ENCODE results near the gene PXDN.
"Not testable (repeated sequence)": the region's sequence is repeated elsewhere in the genome, so short reads cannot be mapped to it uniquely, and the experiment has no call there.

PXDN gene

DNA sequence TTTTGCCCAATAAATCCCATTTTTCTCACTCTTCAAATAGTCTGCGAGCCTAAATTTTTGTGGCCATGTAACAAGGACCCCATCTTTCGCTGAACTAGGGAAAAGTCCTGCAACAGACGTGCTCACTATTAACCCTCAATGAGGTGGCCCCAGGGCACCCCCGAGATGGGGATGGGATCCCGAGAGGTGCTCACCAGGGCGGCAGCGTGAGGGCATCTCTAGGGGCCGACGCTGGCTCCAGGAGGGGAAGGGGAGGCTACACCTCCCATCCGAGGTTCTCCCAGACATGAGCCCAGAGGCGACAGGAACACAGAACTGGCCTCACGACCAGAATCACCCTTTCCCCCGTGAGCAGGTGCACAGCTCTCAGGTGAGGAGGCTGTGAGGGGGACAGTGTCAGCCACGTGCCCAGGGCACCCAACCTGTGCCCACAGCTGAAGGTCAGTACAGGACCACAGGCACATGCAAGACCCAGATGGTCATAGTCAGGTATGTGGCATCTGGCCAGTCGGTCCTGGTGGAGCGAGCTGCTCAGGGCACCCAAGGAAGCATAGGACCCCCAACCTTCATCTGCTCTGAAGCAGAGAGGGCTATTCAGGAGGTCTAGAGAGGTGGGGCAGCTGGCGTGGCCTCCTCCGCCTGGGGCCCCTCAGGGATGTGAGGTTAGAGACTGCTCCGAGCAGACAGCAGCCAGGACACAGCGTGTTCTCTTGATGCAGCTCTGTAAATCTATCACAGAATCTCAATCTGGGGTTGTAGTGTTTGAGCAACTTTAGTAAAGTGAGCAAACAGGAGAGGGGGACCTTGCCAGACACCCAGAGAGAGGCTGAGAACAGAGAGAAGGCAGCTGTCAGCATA, 62.8 kb downstream of the PXDN start:
- no peak for DNase-seq (ENCODE audit: low read depth)

DNA sequence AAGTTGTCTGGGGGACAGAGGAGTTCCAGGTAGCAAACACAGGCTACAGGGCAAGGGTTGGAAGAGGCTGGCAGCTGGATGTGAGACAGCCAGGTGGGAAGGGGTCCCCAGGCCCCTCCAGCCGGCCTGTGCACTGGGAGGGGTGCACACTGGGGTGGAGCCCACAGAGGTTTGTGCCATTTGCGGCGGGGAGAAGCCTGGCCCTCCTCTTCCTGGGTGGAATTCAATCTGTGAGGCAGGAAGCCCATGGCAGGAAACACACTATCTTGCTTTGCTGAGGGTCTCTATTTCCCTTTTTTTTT, 63.3 kb downstream of the PXDN start:
- DNase-seq (ENCODE audit: low read depth) = no peak

DNA sequence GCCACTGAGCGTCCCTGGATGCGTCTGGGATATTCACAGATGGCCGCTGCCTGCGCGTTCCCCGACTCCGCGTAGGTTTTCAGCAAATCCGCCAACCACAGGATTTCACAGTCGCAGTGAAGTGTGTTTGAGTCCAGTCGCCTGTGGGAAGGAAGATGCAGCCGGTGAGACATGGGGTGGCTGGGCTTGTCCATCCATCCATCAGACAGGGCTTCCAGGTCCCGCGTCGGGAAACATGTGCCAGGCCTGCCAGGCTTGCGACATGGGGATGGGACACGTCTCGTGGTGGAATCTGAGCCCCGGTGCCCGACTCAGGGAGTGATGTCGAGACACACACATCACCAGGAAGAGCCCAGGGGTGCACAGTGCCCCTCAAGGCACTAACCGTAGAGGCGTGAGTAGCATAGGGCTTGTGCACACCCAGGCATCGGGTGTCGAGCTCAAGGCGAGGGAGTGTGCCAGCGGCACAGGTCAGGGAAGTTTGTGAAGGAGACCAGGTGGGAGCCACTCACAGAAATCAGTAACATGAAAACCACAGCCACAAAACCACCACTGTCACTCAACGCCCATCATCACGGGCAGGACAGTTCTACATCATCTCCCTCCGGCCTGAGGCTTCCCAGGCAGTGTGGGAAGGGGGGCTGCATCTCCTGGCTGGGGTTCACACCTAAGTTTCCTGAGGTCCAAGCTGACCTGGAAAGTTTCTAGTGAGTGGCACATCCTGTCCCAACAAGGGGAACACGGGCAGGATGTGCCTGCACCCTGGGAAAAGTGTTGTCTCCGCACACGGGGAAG, 63.9 kb downstream of the PXDN start:
- no peak for DNase-seq (ENCODE audit: low read depth)

DNA sequence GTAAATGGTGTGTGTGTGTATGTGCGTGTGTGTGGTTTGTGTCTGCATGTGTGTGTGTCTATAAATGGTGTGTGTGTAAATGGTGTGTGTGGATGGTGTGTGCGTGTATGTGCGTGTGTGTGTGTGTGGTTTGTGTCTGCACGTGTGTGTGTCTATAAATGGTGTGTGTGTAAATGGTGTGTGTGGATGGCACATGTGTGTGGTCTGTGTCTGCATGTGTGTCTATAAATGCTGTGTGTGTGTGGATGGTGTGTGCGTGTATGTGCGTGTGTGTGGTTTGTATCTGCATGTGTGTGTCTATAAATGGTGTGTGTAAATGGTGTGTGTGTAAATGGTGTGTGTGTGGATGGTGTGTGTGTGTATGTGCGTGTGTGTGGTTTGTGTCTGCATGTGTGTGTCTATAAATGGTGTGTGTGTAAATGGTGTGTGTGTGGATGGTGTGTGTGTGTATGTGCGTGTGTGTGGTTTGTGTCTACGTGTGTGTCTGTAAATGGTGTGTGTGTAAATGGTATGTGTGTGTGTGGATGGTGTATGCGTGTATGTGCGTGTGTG, 64.8 kb downstream of the PXDN start:
- DNase-seq (ENCODE audit: low read depth) = not testable (repeated sequence)

DNA sequence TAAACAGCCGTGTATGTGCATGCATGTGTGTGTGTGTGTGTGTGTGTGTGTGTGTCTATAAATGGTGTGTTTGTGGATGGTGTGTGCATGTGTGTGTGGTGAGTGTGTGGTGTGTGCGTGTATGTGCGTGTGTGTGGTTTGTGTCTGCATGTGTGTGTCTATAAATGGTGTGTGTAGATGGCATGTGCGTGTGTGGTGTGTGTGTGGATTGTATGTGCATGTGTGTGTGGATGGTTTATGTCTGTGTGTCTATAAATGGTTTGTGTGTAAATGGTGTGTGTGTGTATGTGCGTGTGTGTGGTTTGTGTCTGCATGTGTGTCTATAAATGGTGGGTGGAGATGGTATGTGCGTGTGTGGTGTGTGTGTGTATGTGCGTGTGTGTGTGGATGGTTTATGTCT, 65.2 kb downstream of the PXDN start:
- DNase-seq (ENCODE audit: low read depth) = not testable (repeated sequence)

DNA sequence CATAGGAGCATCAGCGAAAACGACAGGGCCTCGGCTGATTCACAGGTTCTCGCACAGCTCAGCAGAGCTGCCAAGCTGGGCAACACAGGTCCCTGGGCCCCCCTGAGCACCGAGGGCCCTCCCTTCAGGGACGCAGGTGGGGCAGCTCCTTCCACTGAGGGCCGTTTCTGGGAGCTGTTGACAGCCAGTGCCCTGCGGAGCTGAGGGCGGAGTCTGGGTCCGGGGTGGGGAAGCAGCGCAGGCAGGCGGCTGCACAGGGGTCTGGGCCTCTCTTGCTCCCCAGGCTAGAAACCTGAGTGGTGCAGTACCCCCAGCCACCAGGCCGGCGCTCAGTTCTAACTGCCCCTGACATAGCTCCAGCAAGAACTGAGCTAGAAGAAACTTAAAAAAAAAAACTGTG, 65.7 kb downstream of the PXDN start:
- no peak for DNase-seq (ENCODE audit: low read depth)

DNA sequence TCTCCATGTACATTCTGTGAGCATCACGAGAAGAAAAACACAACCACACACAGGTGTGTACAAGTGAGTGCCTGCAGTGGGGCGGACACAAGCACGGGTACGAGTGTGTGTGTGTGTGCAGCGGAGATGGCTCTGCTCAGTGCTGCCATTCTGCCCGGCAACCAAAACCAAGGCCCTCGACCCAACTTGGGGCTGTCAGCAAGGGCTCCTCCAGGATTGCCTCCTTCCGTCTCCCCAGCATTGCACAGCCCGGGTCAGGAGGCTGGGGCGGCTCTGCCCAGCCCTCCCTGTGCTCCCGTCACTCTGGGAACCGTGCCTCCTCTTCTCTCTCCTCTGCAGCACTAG, 66.5 kb downstream of the PXDN start:
- DNase-seq (ENCODE audit: low read depth) = no peak

DNA sequence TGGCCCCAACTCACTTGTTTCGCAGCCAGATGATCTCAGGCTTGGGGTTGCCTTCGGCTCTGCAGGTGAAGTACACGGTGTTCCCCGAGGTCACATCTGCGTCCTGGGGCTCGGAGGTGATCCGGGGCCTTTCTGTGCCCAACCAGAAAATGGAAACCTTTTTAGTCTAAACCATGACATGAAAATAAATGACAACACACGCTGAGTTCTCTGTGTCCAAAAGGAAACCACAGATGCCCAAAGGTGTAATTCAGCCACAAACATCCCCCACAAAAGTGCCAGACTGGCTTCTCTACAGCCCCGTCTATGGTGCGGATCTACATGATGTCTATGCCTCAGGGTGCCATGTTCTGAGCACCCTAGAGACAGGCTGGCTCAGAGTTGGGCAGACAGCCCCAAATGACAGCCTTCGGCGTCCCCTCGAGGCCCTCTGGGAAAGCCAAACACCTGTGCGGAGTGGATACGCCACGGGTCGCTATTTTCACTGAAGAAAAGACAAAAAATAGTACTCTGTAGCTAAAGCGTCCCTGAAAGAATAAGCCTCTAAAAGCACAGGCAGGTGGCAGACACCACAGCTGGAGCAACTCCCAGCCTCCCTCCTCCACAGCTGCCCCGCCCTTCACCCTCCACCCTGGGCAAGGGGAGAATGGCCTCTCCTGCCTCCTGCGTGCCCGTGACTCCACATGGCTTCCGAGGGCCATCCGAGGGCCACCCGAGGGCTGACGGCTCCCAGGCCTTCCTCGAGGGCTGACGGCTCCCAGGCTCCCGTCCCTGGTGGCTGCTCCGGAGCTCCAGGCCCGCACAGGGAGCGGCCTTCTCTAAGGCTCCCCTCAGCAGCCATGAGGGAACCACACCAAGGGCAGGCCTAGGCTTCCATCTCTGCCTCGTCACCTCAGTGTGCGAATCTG, 67.1 kb downstream of the PXDN start:
- no peak for DNase-seq (ENCODE audit: low read depth)

DNA sequence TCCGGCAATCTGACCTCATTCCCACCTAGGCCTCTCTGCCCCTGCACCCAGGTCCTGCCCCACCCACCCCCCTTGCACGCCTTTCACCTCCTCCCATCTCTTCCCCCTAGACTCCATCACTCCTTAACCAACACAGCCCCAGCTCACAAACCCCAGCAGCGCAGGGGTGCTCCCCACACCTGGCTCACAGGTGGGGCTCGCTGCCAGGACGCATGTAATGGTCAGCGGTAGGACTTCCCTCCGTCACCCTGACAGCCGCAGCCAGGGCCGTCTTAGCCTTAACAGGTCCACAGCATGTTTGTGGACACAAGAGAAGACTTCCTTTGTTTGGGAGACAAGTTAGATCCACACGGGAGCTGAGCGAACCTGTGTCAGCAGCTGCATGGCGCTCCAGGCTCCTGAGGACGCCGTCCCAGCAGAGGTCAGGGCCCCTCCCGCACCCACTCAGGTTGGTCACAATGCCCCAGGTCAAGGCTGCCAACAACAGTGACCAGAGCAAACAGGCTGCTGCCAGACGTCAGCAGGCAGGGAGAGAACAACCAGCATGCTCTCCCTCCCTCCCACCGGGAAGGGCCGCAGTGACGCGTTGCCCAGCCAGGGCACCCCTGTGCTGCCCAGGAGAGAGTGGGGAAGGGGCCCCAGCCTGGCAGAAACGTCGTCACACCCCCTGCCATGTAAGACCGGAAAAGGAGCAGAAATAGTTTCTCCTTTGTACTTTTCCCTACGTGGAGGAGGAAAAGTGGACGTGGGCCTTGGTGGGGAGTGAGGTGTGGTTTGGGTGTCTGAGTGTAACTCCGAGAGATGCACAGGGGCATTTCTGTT, 68.0 kb downstream of the PXDN start:
- no peak for DNase-seq (ENCODE audit: low read depth)

DNA sequence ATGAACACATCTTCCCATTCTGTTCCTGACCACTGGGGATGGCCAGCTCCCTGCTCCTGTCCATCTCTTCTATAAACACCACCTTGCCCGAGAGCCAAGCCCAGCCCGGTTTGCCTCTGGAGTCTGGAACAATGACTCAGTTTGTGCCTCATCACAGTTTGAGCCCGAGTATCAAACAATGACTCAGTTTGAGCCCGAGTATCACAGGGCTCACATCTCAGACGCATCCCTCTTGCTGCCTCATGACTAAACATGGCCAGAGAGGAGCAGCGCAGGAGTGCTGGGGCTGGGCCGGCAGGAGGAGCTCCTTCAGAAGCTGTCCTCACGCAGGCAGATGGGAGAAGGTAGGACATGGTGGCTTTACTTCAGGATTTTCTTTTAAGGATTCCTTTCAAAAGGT, 68.7 kb downstream of the PXDN start:
- no peak for DNase-seq (ENCODE audit: low read depth)

DNA sequence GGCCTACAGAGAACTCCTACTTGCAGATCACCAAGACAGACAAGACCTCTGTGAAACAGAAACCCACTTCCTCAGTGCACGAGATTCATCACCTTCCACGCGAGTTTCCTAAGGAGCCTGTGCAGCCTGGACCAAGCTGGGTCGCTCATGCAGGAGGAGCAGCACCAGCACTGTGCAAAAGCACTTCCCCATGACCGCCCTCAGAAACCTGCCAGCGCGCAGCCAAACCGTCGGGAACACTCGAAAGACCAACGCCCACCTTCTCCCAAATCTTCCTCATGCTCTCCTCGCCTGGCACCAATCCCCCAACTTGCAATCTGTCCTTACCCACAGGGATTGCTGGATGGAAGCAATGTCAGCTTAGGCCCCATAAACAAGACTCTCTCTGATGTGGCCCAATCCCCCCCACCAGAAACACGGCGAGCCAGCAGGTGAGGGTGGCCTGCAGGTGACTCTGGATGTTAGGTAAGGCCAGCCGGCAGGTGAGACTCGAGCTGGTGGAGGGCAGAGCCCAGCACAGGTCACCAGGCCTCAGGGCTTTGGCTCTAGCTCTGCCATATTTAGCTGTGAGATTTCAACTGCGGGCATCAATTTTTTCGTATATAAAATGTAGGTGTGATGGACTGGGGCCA, 69.4 kb downstream of the PXDN start:
- DNase-seq (ENCODE audit: low read depth) = no peak

DNA sequence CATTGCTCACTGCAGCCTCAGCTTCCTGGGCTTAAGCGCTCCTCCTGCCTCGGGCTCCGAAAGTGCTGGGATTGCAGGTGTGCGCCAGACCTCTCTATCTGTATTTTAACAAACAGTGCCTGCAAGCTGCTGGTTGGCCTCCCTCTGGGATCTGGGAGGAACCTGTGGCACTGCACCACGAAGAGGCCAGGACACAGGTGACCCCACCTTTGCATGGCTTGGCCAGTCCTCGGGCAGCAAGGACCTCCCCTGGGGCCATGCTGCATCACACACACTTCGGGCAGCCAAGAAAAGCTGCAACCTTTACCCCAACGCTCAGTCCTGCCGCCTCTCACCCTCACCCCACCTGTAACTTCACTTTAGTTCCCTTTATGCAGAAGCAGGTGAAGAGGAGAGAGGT, 70.0 kb downstream of the PXDN start:
- DNase-seq (ENCODE audit: low read depth) = no peak

DNA sequence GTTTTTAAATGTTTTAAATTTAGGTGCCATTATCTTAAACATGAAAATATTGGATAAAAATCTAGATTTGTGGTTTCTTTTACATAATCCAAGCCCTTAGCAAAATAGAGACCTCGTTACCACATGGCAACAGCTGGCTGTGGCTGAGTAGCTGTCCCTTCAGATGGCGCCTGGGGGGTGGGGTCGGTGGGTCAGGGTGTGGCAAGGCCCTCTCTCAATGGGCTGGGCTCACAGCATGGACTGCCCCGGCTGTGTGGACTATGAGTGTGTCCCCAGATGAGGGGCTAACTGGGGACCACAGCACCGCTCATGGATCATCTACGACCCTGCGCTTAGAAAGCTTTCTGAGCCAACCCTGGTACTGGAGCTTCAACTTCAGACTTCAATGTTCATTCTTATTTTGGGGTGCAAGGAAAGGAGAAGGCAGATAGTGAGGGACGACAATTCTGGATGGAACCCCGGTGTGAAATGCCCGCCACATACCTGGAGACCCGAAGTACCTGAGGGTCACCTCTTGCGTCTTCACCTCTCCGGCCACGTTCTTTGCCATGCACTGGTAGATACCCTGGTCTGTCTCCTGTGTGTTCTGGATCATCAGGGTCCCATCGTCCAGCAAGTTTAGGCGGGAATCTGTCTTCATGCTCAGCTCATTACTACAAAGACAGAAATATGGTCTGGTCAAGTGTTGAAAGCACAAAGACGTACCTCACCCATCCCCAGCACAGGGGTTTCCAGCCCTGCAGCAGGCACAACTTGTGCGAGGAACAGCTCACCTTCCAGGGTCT, 71.0 kb downstream of the PXDN start:
- DNase-seq (ENCODE audit: low read depth) = no peak

DNA sequence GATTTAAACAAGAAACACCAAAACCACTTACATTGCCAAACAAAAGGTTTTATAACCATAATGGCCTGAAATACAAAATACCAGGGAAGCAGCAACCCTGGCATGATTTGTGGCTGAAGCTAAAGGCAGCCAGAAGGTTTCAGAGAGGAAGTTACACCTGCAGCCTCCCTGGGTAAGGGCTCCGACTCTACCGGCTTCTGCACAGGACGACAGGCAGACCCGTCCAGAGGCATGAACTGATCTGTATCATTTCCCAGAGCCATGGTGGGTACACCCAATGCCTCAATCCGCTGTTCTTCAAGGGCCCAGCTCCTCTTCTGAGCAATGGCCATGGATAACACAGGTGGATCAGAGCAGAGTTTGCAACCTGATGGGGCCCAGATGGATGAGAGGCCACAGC, 71.6 kb downstream of the PXDN start:
- DNase-seq (ENCODE audit: low read depth) = no peak

DNA sequence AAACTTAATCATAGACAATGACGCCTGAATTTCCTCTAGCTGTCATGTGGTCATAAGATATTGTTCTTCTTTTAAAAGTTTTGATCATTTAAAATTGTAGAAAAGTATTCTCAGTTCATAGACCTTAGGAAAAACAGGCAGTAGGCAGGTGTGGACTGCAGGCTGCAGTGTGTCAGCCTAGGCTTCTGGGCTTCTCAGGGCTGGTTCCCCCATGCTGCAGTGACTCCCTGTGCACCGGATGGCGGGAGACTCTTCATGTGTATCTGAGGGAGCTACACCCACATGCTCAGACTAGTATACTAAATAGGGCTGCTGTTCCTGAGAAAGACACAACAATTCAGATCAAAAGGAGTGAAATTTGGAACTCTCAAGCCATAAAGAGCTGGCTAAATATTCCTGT, 72.4 kb downstream of the PXDN start:
- DNase-seq (ENCODE audit: low read depth) = no peak

DNA sequence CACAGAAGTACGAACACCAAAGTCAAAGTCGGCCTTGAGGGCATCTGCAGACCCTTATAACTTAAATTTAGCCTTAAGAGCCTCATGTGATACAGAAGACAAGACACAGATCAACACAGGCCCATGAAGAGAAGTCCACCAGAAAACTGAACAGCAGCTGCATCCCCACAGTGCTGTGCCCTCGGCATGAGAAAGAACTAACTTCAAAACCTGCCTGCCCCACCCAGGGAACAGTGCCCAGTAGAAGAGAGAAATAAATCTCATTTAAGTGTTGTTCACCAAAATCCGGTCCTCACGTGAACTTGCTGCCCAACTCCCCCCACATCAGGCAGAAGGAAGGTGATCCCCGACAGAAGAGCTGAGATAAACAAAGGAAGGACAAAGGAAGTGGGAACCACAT, 73.7 kb downstream of the PXDN start:
- no peak for DNase-seq (ENCODE audit: low read depth)

DNA sequence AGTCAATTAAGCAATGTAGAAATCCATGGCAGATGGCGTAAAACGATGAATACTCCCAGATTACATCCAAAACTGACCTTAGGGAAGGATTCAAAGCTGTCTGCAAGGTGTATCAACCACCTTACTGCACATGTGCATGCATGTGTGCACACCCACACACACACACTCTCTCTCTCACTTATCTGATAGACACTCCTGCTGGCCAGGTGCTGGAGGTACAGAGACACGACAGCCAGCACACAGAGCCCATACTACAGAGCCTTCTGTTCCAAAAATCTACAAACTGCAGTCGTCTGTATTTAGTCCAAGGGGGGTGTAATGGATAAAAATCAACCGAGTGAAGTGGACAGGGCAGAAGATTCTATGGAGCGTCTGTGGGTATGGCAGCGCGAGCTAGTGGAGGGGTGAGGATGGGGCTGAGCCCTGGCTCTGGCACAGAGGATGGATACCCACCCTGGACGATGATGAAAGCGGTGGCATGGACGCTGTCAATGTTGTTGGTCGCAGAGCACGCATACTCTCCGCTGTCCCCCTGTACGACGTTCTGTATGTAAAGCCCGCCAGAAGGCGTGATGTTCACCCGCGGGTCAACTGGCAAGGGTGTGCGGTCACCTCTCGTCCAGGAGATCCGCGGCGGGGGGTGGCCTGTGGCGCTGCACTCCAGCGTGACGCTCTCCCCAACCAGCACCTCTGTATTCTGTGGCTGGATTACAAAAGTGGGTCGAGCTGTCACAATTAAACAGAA, 78.4 kb downstream of the PXDN start:
- no peak for DNase-seq (ENCODE audit: low read depth)

DNA sequence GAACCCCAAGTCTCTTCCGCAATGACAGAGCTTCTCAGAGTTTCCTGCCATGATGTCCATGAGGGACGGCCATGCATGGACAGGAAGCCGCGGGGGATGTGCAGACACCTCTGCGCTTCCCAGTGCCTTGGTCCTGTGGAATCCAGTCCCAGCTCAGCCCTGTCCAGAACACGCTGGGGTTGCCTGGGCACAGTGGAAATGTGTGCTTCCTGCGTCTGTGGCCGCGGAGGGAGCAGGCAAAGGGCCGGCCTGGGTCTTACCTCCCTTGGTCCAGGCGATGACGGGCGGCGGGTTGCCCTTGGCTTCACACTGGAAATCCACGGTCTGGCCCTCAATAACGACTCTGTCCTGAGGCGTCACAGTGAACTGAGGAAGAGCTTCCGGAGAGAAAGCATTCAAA, 79.6 kb downstream of the PXDN start:
- no peak for DNase-seq (ENCODE audit: low read depth)

DNA sequence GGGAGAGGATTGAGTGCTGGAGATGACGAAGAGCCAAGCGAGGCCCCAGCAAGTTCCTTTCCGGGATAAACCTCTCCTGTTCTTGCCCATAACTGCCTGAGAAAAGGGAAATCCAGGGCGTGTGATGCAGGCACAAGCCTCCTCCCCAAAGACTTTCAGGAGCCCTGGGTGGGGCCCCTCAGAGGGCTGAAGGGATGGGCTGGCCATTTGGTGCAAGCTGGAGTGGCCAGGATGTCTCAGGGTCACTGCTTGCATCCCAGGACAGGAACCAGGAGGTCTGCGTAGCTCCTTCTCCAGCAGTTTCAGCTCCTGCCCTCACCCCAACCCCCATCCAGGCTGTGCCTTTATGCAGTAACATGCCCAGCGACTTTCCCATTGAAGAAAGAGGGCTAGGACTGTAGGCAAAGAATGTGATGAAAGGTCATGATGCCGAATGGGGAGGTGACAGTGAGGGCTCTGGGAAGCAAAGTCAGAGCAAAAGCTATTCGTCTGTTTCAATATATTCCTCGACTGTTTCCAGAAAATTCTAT, 80.2 kb downstream of the PXDN start:
- no peak for DNase-seq (ENCODE audit: low read depth)

All from activated gamma-delta T cell treated with anti-CD3 and anti-CD28 coated beads, Interleukin-2, amount 50 U/mL, for 16 hours (primary cell).